CD14-positive monocyte (primary cell): Measurements from ENCODE around the gene ITPK1. TPM values are rescaled to one million over a fixed set of nuclear protein-coding genes. Genes with fewer than 3 reads are reported as not detected.

Experiments
- DNase-seq, 3 donors: peaks; one replicate each; pipeline ENCODE4 v3.0.0-alpha.2; 2011 to 2022
- H2AFZ ChIP-seq: 2 replicates; pipeline ENCODE4 v1.6.0; 2012; ENCODE audit warnings: mild to moderate bottlenecking, low read depth, low read length, inconsistent platforms; ENCODE audit not compliant: insufficient read depth, poor library complexity, severe bottlenecking
- H3K27ac ChIP-seq, 2 donors: 1 replicate in 1 of 2; 2 replicates in 1 of 2; pipeline ENCODE4 v1.5.1; 2012 to 2013; ENCODE audit warnings: low read length in 2 of 2, control low read depth in 1 of 2, inconsistent platforms in 1 of 2, low read depth in 1 of 2, mild to moderate bottlenecking in 1 of 2
- H3K27me3 ChIP-seq, 2 donors: one replicate each; pipeline versions ENCODE4 v1.6.0 to v1.6.1; 2011 to 2013; ENCODE audit warnings: low read length in 2 of 2; ENCODE audit not compliant: control insufficient read depth in 2 of 2, insufficient read depth in 2 of 2
- H3K36me3 ChIP-seq, 2 donors: replicated peaks in 1 of 2; 1 replicate in 1 of 2; 2 replicates in 1 of 2; pipeline versions ENCODE4 v1.5.1 to v1.6.1; 2012 to 2013; ENCODE audit warnings: low read length in 2 of 2, control low read depth in 1 of 2, inconsistent platforms in 1 of 2, mild to moderate bottlenecking in 1 of 2; ENCODE audit not compliant: insufficient read depth in 2 of 2, control insufficient read depth in 1 of 2
- H3K4me1 ChIP-seq, 2 donors: 1 replicate in 1 of 2; 2 replicates in 1 of 2; pipeline versions ENCODE4 v1.5.1 to v1.6.1; 2012 to 2013; ENCODE audit warnings: low read length in 2 of 2, control low read depth in 1 of 2, inconsistent platforms in 1 of 2, mild to moderate bottlenecking in 1 of 2, moderate library complexity in 1 of 2; ENCODE audit not compliant: insufficient read depth in 2 of 2, control insufficient read depth in 1 of 2
- H3K4me2 ChIP-seq: replicated peaks from 2 replicates; pipeline ENCODE3; 2012; ENCODE audit warnings: low read length, moderate library complexity, mild to moderate bottlenecking; ENCODE audit not compliant: poor library complexity, severe bottlenecking; ENCODE audit errors: extremely low read depth
- H3K4me3 ChIP-seq, 3 experiments: fragments of 200-600 bp in 1 of 3; sonication (generic) in 1 of 3; replicated peaks in 1 of 3; 1 replicate in 2 of 3; 2 replicates in 1 of 3; pipeline ENCODE4 v1.5.1; 2011 to 2013; ENCODE audit warnings: low read length in 3 of 3, mild to moderate bottlenecking in 3 of 3, control low read depth in 2 of 3, low read depth in 2 of 3, inconsistent platforms in 1 of 3, moderate library complexity in 1 of 3
- H3K79me2 ChIP-seq: 2 replicates; pipeline ENCODE4 v1.6.0; 2012; ENCODE audit warnings: mild to moderate bottlenecking, control low read depth, inconsistent platforms, low read length, moderate library complexity; ENCODE audit not compliant: insufficient read depth
- H3K9ac ChIP-seq: 2 replicates; pipeline ENCODE4 v1.6.0; 2017; ENCODE audit warnings: low read length, mild to moderate bottlenecking; ENCODE audit not compliant: insufficient read depth, poor library complexity, severe bottlenecking
- H3K9me3 ChIP-seq, 2 donors: replicated peaks in 1 of 2; 1 replicate in 1 of 2; 2 replicates in 1 of 2; pipeline versions ENCODE4 v1.5.1 to v1.6.1; 2012 to 2013; ENCODE audit warnings: low read length in 2 of 2, control low read depth in 1 of 2; ENCODE audit not compliant: control insufficient read depth in 1 of 2, insufficient read depth in 1 of 2
- H4K20me1 ChIP-seq: 2 replicates; pipeline ENCODE4 v1.6.0; 2012; ENCODE audit warnings: mild to moderate bottlenecking, low read length, control low read depth, moderate library complexity; ENCODE audit not compliant: insufficient read depth
- H3K27ac Mint-ChIP-seq, 7 donors: one replicate each; pipeline ENCODE4 v1.8.0; 2020; ENCODE audit warnings: mild to moderate bottlenecking in 7 of 7, mixed read lengths in 7 of 7, moderate library complexity in 6 of 7, inconsistent platforms in 2 of 7
- H3K27me3 Mint-ChIP-seq, 3 donors: one replicate each; pipeline ENCODE4 v1.8.0; 2021 to 2022; ENCODE audit warnings: low read depth in 3 of 3, mild to moderate bottlenecking in 3 of 3, mixed read lengths in 3 of 3, moderate library complexity in 3 of 3, inconsistent platforms in 1 of 3
- H3K36me3 Mint-ChIP-seq, 2 donors: one replicate each; pipeline ENCODE4 v1.8.0; 2020; ENCODE audit warnings: mixed read lengths in 2 of 2, inconsistent platforms in 1 of 2, mild to moderate bottlenecking in 1 of 2
- H3K4me1 Mint-ChIP-seq: one replicate; pipeline ENCODE4 v1.8.0; 2020; ENCODE audit warnings: mild to moderate bottlenecking, mixed read lengths
- H3K4me3 Mint-ChIP-seq, 2 donors: one replicate each; pipeline ENCODE4 v1.8.0; 2020; ENCODE audit warnings: mild to moderate bottlenecking in 2 of 2, mixed read lengths in 2 of 2, moderate library complexity in 1 of 2
- H3K9me3 Mint-ChIP-seq, 7 donors: one replicate each; pipeline ENCODE4 v1.8.0; 2020 to 2022; ENCODE audit warnings: mixed read lengths in 7 of 7, mild to moderate bottlenecking in 6 of 7, moderate library complexity in 6 of 7, inconsistent platforms in 2 of 7
- CTCF ChIP-seq: fragments of 200-600 bp; IDR thresholded peaks from one replicate; pipeline ENCODE4 v1.8.0; 2022; ENCODE audit warnings: antibody characterized with exemption, mild to moderate bottlenecking
- WGBS: methylation state at CpG from one replicate; pipeline ENCODE4 v1.1.5; 2013; ENCODE audit warnings: missing lambda C conversion rate; ENCODE audit not compliant: insufficient coverage; 5-methylcytosine and 5-hydroxymethylcytosine counted together
- intact Hi-C, 2 donors: fragments of 100-400 bp; cut with micrococcal nuclease; formaldehyde crosslinking; loops; one replicate each; pipeline versions ENCODE4 v1.15.0 to v1.15.1; 2023
- polyA plus RNA-seq, 3 donors: library from polyadenylated mRNA; depleted of rRNA in 1 of 3; unstranded in 2 of 3; stranded (reverse) in 1 of 3; fragments of 300-500 nt in 2 of 3; fragments of >200 nt in 1 of 3; fragmentation: Illumina TruSeq in 2 of 3; gene quantifications; 1 replicate in 2 of 3; 2 replicates in 1 of 3; pipeline ENCODE4 v1.2.3, GENCODE V29; 2012 to 2021

The ITPK1 gene
- polyA plus RNA-seq, 3 donors: 57.1 to 144 (median 63.0) TPM

DNA sequence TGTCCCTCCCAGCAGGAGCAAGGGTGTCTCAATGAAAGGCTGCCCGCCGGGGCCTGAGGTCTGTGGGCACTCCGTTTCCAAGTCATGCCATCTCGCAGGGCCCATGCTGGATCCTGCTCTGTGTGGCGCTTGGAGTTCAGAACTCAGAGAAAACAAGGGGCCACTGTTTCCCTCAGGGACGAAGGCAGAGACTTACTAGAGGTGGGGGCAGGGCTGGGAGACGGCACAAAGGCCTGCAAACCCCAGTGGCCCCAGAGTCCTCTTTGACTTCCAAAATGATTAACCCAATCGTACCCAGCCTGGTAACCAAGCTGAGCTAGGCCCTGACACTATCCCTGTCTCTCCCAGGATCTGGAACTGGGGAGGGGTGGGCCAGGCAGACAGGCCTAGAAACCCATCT lies 95.8 kb downstream of the ITPK1 start:
- Histone ChIP-seq H3K27ac (peak overlapping the region in 1 of 2 donors; percentile 22), H3K79me2 (peaks cover 97% of the 10 kb centered on the region), H3K27me3 (no peaks in the 10 kb centered on the region), H3K4me3 (no peak overlapping the region), H3K9me3 (no peaks in the 10 kb centered on the region), H3K9ac (no peak overlapping the region), H3K4me1 (peaks cover 7 to 9% of the 10 kb centered on the region in 2 donors), H3K4me2 (no peak overlapping the region), H3K36me3 (peaks cover 19 to 56% of the 10 kb centered on the region in 2 donors), H2AFZ (no peak overlapping the region), H4K20me1 (peaks cover 100% of the 10 kb centered on the region)
- no peak for TF ChIP-seq CTCF
- H3K9me3 Mint-ChIP-seq: peaks cover 0 to 4% (median 0%) of the 10 kb centered on the region in 7 donors
- WGBS: 93% methylated on average over 7 of the region's 8 CpGs
- intact Hi-C loops: no loop called here
- peaks cover 12% of the 10 kb centered on the region for H3K4me1 Mint-ChIP-seq
- H3K27me3 Mint-ChIP-seq: peaks cover 0 to 2% (median 0%) of the 10 kb centered on the region in 3 donors
- no peak for DNase-seq
- no peak overlapping the region for H3K4me3 Mint-ChIP-seq
- peaks cover 36 to 65% of the 10 kb centered on the region in 2 donors for H3K36me3 Mint-ChIP-seq
- peak overlapping the region in 4 of 7 donors; percentile 7 to 56 (median 49) for H3K27ac Mint-ChIP-seq

GRCh38 chr14:93019367-93019843 lies 96.3 kb downstream of the ITPK1 start:
- no peak for TF ChIP-seq CTCF
- Histone ChIP-seq H3K27ac (no peak overlapping the region), H3K27me3 (no peaks in the 10 kb centered on the region), H3K9ac (peak overlapping the region; percentile 15), H2AFZ (no peak overlapping the region), H3K4me3 (no peak overlapping the region), H3K79me2 (peaks cover 96% of the 10 kb centered on the region), H3K4me1 (peaks cover 9 to 15% of the 10 kb centered on the region in 2 donors), H4K20me1 (peaks cover 100% of the 10 kb centered on the region), H3K9me3 (no peaks in the 10 kb centered on the region), H3K36me3 (peaks cover 25 to 56% of the 10 kb centered on the region in 2 donors), H3K4me2 (no peak overlapping the region)
- Mint-ChIP-seq H3K36me3 (peaks cover 38 to 66% of the 10 kb centered on the region in 2 donors), H3K9me3 (peaks cover 0 to 4% (median 0%) of the 10 kb centered on the region in 7 donors), H3K27me3 (peaks cover 0 to 2% (median 0%) of the 10 kb centered on the region in 3 donors), H3K27ac (peak overlapping the region in 2 of 7 donors; percentile 15 to 50), H3K4me1 (peaks cover 18% of the 10 kb centered on the region), H3K4me3 (no peak overlapping the region)
- WGBS: 87% methylated on average over 9 of the region's 14 CpGs
- intact Hi-C loops: no loop called here
- DNase-seq: no peak
